ENCODE measurements around the gene PROSER2.
"Not testable (repeated sequence)": the region's sequence is repeated elsewhere in the genome, so short reads cannot be mapped to it uniquely, and the experiment has no call there.

PROSER2 gene

DNA sequence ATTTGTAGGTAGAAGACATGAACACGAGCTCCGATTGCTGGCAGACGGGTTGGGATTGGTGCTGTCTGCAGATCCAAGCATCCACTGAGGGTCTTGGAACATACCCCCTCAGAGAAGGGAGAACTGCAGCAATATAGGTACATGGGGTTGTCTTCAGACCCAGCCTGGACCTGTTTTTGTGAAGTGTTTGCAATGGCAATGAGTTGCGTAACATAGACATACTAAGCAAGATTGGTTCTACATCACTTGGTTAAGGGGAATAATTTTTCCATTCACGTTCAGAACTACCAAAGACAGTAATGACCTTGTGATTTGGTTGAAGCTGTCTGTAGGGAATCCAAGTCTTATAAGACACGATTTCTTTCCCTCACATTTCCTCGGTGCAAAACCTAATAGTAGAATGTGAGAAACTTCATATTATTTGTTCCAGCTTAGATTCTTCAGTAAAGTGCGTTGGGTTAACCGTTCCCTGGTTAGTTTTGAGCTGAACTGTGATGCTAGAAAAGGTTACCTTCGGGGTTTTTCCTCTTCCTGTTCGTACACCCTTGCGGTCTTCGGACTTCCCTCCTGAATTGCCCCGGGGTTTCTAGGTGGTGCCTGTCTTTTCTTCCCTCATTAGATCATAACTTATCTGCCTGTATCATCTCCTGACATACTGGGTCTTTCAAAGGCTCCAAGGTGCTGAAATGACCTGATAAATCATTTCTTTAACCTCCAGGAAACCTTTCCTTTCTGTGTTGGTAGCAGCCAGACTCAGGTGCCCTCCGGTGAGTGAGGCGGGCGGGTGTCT lies 14.4 kb downstream of the PROSER2 start:
- DNase-seq: no peak

GRCh38 chr10:11838298-11838852 lies 15.2 kb downstream of the PROSER2 start:
- DNase-seq: no peak

DNA sequence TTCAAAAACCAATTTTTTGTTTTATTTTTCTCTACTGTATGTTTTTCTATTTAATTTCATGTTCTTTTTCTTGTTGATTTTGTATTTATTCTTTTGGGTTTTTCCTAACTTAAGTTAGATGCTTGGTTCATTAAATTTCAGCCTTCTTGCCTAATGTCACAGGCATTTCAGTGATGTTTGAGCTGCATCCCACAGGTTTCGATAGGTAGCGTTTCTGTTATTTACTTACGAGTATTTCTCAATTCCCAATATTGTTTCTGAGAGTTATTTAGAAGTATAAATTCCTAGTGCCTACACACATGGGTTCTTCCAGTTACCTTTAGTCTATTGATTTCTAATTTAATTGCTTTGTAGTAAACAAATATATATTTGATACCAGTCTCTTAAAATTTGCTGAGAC lies 18.2 kb downstream of the PROSER2 start:
- no peak for DNase-seq

GRCh38 chr10:11842411-11842810 lies 19.3 kb downstream of the PROSER2 start:
- no peak for DNase-seq

DNA sequence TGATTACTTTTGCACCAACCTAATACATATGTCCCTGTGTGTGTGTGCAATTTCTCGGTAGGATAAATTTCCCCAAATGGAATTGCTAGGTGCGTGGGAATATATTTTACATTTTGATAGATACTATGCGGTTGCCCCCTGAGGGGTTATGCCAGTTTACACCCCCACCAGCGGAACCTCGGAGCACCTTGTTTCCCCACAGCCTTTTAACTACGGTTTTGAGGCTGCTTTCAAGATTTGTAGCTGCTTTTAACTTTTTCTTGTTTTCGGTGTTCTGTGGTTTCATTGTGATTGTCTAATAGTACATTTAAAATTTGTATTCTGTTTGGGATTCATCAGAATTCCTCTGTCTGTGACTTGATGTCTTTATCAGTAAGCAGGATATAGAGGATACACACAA lies 22.0 kb downstream of the PROSER2 start:
- no peak for DNase-seq

- no peak for DNase-seq
These were observed 23.4 kb downstream of the PROSER2 start for GRCh38 chr10:11846542-11846941.

GRCh38 chr10:11849277-11849676 lies 26.1 kb downstream of the PROSER2 start:
- DNase-seq: no peak

DNA sequence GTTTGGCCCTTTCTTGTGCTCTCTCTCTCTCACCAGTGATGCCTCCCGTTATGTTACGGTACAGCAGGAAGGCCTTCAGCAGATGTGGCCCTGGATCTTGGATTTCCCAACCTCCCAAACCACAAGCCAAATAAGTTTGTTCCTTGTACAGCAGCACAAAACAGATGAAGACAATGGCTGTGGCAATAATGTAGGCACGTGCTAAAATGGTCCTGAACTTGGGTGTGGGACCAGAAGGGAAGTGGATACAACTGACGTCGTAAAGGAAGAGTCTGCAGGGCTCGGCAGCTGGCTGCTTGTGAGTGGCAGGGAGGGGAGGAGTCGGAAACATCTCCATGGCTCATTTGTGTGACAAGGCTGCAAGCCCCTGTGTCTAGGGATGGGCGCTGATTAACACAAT lies 26.8 kb downstream of the PROSER2 start:
- no peak for DNase-seq

- no peak for DNase-seq
These were observed 28.8 kb downstream of the PROSER2 start for GRCh38 chr10:11851910-11852309.

- DNase-seq: not testable (repeated sequence)
These were observed 29.5 kb downstream of the PROSER2 start for GRCh38 chr10:11852637-11853036.

- DNase-seq: no peak
These were observed 30.3 kb downstream of the PROSER2 start for GRCh38 chr10:11853468-11853867.

- no peak for DNase-seq
These were observed 31.1 kb downstream of the PROSER2 start for GRCh38 chr10:11854301-11854700.

- DNase-seq: no peak
These were observed 32.9 kb downstream of the PROSER2 start for GRCh38 chr10:11856089-11856488.

DNA sequence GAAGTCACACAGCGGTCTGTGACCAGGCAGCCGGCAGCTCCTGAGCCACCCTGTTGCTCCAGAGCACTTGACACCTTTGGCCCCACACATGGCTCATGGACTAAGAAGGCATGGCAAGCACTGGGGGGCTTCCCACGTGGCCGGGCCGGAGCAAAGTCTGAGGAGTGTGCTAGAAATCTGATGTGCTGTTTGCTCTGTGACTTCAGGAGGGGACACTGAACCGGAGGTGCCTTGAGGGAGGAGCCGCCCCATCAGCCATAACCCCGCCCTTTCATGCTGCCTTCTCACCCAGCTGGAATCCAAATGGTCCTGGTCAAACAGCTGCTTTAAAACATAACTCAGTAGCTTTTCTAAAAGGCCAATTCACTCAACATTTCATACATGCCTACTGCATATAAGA lies 33.5 kb downstream of the PROSER2 start:
- no peak for DNase-seq

DNA sequence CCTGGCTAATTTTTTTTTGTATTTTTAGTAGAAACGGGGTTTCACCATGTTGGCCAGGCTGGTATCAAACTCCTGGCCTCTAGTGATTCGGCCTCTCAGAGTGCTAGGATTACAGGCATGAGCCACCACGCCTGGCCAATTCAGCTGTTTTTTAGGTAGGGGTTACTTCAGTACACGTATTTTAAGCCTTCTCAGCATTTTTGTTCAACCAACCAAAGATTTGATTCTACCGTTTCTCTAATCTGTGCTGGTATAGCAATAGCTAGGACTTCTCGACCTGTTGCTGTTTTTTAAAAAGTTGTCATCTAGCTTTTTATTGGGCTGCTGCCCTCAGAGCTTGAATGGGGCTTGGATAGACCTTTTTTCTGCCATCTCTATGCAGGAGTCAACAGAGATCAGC lies 34.9 kb downstream of the PROSER2 start:
- DNase-seq: no peak

DNA sequence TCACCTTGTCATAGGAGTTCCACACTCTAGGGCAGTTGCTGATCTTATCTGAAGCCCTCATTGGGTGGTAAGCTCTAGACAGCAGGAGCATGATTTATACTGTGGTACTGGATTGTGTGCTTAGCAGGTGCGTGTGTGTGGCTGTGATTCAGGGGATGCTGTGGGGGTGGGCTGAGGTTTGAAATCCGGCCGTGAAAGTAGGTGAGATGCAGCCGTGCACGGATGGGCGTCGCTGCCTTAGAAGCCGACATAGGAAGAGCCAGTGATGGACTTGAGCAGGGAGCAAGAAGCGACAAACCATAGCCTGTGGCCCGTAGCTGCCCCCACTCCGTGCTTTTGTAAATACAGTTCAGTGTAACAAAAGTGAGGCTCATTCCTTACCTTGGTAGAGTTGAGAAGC lies 38.2 kb downstream of the PROSER2 start:
- DNase-seq: no peak

DNA sequence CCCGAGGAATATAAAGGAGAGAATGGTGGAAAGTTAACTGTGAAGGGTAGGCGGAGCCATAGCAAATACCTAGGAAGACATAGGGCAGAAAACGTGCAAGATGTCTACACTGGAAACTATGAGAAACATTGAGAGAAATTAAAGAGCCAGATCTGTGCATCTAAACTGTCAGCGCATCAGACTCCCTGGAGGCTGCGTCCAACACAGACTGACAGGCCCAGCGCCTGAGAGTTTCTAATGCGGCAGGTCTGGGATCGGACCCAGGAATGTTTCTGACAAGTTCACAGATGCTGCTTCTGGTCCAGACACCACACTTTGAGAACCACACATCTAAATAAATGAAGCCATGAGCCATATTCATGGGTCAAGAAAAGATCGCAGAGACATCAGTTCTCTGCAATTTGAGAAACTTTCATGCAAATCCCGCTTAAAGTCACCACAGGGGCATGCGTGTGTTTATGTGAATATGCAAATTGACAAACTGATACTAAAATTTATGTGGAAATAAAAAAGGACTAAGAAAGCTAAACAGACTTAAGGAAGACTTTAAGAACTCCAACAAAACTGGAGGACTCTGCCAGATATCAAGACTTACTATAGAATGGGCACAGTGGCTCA lies 38.8 kb downstream of the PROSER2 start:
- no peak for DNase-seq

DNA sequence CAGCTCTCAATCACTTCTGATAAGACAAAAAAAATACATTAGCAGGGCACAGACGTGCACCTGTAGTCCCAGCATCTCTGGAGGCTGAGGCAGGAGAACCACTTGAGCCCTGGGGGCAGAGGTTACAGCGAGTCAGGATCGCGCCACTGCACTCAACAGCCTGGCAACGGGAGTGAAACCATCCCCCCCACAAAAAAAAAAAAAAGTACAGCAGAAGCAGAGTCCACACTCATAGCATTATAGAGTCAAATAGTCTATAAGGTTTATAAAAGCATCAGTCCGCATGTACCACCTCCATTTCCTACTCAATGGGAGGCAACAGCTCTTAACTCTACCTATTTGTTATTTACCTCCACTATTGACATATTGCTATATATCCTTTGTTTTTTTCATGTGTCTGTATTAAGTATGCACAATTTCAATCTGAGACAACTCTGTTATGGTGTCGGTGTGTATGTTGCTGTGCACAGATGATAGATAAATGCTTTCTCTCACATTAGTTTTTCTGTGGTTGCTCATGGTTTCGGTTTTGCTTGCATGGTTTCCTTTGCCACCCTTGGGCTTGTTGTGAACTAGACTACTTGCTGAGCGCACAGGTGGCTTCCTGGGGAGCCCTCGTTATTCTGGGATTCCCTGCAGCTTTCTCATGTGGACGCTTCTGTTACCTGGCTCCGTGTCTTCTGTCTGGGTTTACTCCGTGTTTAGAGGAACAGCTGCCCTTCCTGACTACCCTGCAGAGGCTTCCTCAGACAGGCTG lies 40.4 kb downstream of the PROSER2 start:
- no peak for DNase-seq

- no peak for DNase-seq
These were observed 41.6 kb downstream of the PROSER2 start for GRCh38 chr10:11864727-11865126.

GRCh38 chr10:11865561-11865960 lies 42.4 kb downstream of the PROSER2 start:
- no peak for DNase-seq

GRCh38 chr10:11866199-11866925 lies 43.2 kb downstream of the PROSER2 start:
- DNase-seq: no peak

GRCh38 chr10:11869219-11869618 lies 46.1 kb downstream of the PROSER2 start:
- no peak for DNase-seq
